ENCODE data around the gene FOXF2.

The FOXF2 gene

GRCh38 chr6:1363298-1363697 lies 26.1 kb upstream of the FOXF2 start:
- Histone ChIP-seq H3K4me1 (ENCODE audit: insufficient read depth, low read length, poor library complexity, severe bottlenecking) (no peaks in the 10 kb centered on the region), H3K36me3 (ENCODE audit: insufficient read depth, low read length) (no peaks in the 10 kb centered on the region), H3K27me3 (ENCODE audit: insufficient read depth, low read length, poor library complexity, severe bottlenecking) (no peaks in the 10 kb centered on the region), H3K9me3 (ENCODE audit: insufficient read depth, low read depth, low read length) (no peaks in the 10 kb centered on the region), H3K4me3 (ENCODE audit: low read length, poor library complexity, severe bottlenecking) (no peak overlapping the region), H3K9me2 (replicated peaks; ENCODE audit: low read depth, low read length) (no peaks in the 10 kb centered on the region), H3F3A (ENCODE audit: low read depth) (no peaks in the 10 kb centered on the region), H3K4me2 (ENCODE audit: low read depth, low read length, poor library complexity, severe bottlenecking) (no peak overlapping the region), H3K79me2 (ENCODE audit: insufficient read depth, low read length) (no peaks in the 10 kb centered on the region), H4K20me1 (ENCODE audit: insufficient read depth, low read length, poor library complexity, severe bottlenecking) (no peaks in the 10 kb centered on the region), H3K9ac (ENCODE audit: low read depth, low read length, poor library complexity, severe bottlenecking) (no peak overlapping the region), H2AFZ (ENCODE audit: low read length) (no peak overlapping the region)
- TF ChIP-seq EZH2phosphoT487 (IDR thresholded peaks at IDR 0.05; ENCODE audit: borderline replicate concordance) (no peak), CTCF (conservative IDR thresholded peaks at IDR 0.05; ENCODE audit: low read length) (no peak)

- H3K4me3 ChIP-seq (ENCODE audit: low read length, poor library complexity, severe bottlenecking): no peak overlapping the region
- H4K20me1 ChIP-seq (ENCODE audit: insufficient read depth, low read length, poor library complexity, severe bottlenecking): no peaks in the 10 kb centered on the region
- no peaks in the 10 kb centered on the region for H3F3A ChIP-seq (ENCODE audit: low read depth)
- TF ChIP-seq EZH2phosphoT487 (IDR thresholded peaks at IDR 0.05; ENCODE audit: borderline replicate concordance) (no peak), CTCF (conservative IDR thresholded peaks at IDR 0.05; ENCODE audit: low read length) (peak; percentile 73)
- no peaks in the 10 kb centered on the region for H3K36me3 ChIP-seq (ENCODE audit: insufficient read depth, low read length)
- no peak overlapping the region for H2AFZ ChIP-seq (ENCODE audit: low read length)
- no peak overlapping the region for H3K4me2 ChIP-seq (ENCODE audit: low read depth, low read length, poor library complexity, severe bottlenecking)
- H3K9me2 ChIP-seq (replicated peaks; ENCODE audit: low read depth, low read length): no peaks in the 10 kb centered on the region
- no peaks in the 10 kb centered on the region for H3K4me1 ChIP-seq (ENCODE audit: insufficient read depth, low read length, poor library complexity, severe bottlenecking)
- no peaks in the 10 kb centered on the region for H3K27me3 ChIP-seq (ENCODE audit: insufficient read depth, low read length, poor library complexity, severe bottlenecking)
- no peak overlapping the region for H3K9ac ChIP-seq (ENCODE audit: low read depth, low read length, poor library complexity, severe bottlenecking)
- H3K9me3 ChIP-seq (ENCODE audit: insufficient read depth, low read depth, low read length): no peaks in the 10 kb centered on the region
- H3K79me2 ChIP-seq (ENCODE audit: insufficient read depth, low read length): no peaks in the 10 kb centered on the region
Observed at GRCh38 chr6:1363729-1364572, 25.4 kb upstream of the FOXF2 start.

- H3K4me2 ChIP-seq (ENCODE audit: low read depth, low read length, poor library complexity, severe bottlenecking): no peak overlapping the region
- H3K27me3 ChIP-seq (ENCODE audit: insufficient read depth, low read length, poor library complexity, severe bottlenecking): no peaks in the 10 kb centered on the region
Observed at GRCh38 chr6:1364791-1365190, 24.6 kb upstream of the FOXF2 start.

More at GRCh38 chr6:1364791-1365190, 24.6 kb upstream of the FOXF2 start:
- Histone ChIP-seq H3K4me3 (ENCODE audit: low read length, poor library complexity, severe bottlenecking) (no peak overlapping the region), H3K9me3 (ENCODE audit: insufficient read depth, low read depth, low read length) (no peaks in the 10 kb centered on the region), H4K20me1 (ENCODE audit: insufficient read depth, low read length, poor library complexity, severe bottlenecking) (no peaks in the 10 kb centered on the region), H2AFZ (ENCODE audit: low read length) (no peak overlapping the region), H3K79me2 (ENCODE audit: insufficient read depth, low read length) (no peaks in the 10 kb centered on the region), H3K9ac (ENCODE audit: low read depth, low read length, poor library complexity, severe bottlenecking) (no peak overlapping the region), H3F3A (ENCODE audit: low read depth) (no peaks in the 10 kb centered on the region), H3K9me2 (replicated peaks; ENCODE audit: low read depth, low read length) (no peaks in the 10 kb centered on the region), H3K36me3 (ENCODE audit: insufficient read depth, low read length) (no peaks in the 10 kb centered on the region), H3K4me1 (ENCODE audit: insufficient read depth, low read length, poor library complexity, severe bottlenecking) (no peaks in the 10 kb centered on the region)
- no peak for TF ChIP-seq EZH2phosphoT487 (IDR thresholded peaks at IDR 0.05; ENCODE audit: borderline replicate concordance)
- TF ChIP-seq CTCF (conservative IDR thresholded peaks at IDR 0.05; ENCODE audit: low read length): no peak
